Measurements from ENCODE around the gene CTPS1.

The CTPS1 gene

GRCh38 chr1:40987439-40988276, 8.2 kb downstream of the CTPS1 start:
- in situ Hi-C loops (cut with HindIII; ENCODE audit: low sequenced_read_pairs), result no loop called here

GRCh38 chr1:40988280-40988679, 8.8 kb downstream of the CTPS1 start:
- in situ Hi-C loops (cut with HindIII; ENCODE audit: low sequenced_read_pairs), result no loop called here

GRCh38 chr1:40989066-40989465, 9.6 kb downstream of the CTPS1 start:
- in situ Hi-C loops (cut with HindIII; ENCODE audit: low sequenced_read_pairs), result no loop called here

GRCh38 chr1:40997096-40997495, 17.6 kb downstream of the CTPS1 start:
- in situ Hi-C loops (cut with HindIII; ENCODE audit: low sequenced_read_pairs), result no loop called here

GRCh38 chr1:40998668-40999067, 19.2 kb downstream of the CTPS1 start:
- in situ Hi-C loops (cut with HindIII; ENCODE audit: low sequenced_read_pairs), result no loop called here

GRCh38 chr1:41003127-41003639, 23.7 kb downstream of the CTPS1 start:
- in situ Hi-C loops (cut with HindIII; ENCODE audit: low sequenced_read_pairs), result no loop called here

- in situ Hi-C loops (cut with HindIII; ENCODE audit: low sequenced_read_pairs), result no loop called here
These were observed 24.2 kb downstream of the CTPS1 start for GRCh38 chr1:41003640-41004220.

GRCh38 chr1:41005876-41006275, 26.4 kb downstream of the CTPS1 start:
- in situ Hi-C loops (cut with HindIII; ENCODE audit: low sequenced_read_pairs), result no loop called here

GRCh38 chr1:41006942-41007865, 27.7 kb downstream of the CTPS1 start:
- in situ Hi-C loops (cut with HindIII; ENCODE audit: low sequenced_read_pairs), result no loop called here

- in situ Hi-C loops (cut with HindIII; ENCODE audit: low sequenced_read_pairs), result no loop called here
These were observed 30.0 kb downstream of the CTPS1 start for GRCh38 chr1:41009466-41009865.

GRCh38 chr1:41010345-41010744, 30.8 kb downstream of the CTPS1 start:
- in situ Hi-C loops (cut with HindIII; ENCODE audit: low sequenced_read_pairs), result no loop called here

GRCh38 chr1:41013024-41013423, 33.5 kb downstream of the CTPS1 start:
- in situ Hi-C loops (cut with HindIII; ENCODE audit: low sequenced_read_pairs), result no loop called here

- in situ Hi-C loops (cut with HindIII; ENCODE audit: low sequenced_read_pairs), result no loop called here
These were observed 34.3 kb downstream of the CTPS1 start for GRCh38 chr1:41013796-41014195.

GRCh38 chr1:41014871-41015270, 35.4 kb downstream of the CTPS1 start:
- in situ Hi-C loops (cut with HindIII; ENCODE audit: low sequenced_read_pairs), result no loop called here

GRCh38 chr1:41015281-41015896, 35.9 kb downstream of the CTPS1 start:
- in situ Hi-C loops (cut with HindIII; ENCODE audit: low sequenced_read_pairs), result no loop called here

GRCh38 chr1:41015897-41016470, 36.5 kb downstream of the CTPS1 start:
- in situ Hi-C loops (cut with HindIII; ENCODE audit: low sequenced_read_pairs), result no loop called here

GRCh38 chr1:41017141-41018017, 37.9 kb downstream of the CTPS1 start:
- in situ Hi-C loops (cut with HindIII; ENCODE audit: low sequenced_read_pairs), result no loop called here

- in situ Hi-C loops (cut with HindIII; ENCODE audit: low sequenced_read_pairs), result no loop called here
These were observed 38.5 kb downstream of the CTPS1 start for GRCh38 chr1:41018018-41018410.

GRCh38 chr1:41019353-41019745, 39.9 kb downstream of the CTPS1 start:
- in situ Hi-C loops (cut with HindIII; ENCODE audit: low sequenced_read_pairs), result no loop called here

All from endothelial cell of hepatic sinusoid (primary cell).